ENCODE data around the gene C17orf113. TPM values are rescaled to one million over a fixed set of nuclear protein-coding genes. Genes with fewer than 3 reads are reported as not detected.

Gene C17orf113
- total RNA-seq, 1 experiment from 2014 or later, result not detected

DNA sequence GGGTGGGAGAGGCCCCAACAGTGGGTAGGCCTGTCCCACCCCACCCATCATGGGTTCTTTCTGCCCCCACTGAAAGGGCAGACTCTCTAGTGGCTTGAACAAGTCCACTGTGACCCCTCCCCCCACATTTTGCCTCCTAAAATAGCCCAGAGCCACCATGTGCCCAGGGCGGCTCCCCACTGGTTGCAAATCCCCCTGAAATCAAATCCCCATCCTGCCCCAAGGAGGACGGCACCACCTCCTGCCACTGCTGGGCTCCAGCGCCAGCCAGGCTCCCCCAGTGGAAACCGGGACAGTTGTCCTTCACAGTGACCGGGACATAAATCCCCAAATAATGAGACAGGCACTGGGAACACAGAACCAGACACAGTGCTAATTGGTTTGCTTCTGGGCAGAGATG, 27.4 kb upstream of the C17orf113 start:
- Histone ChIP-seq H3K9me3 (no peaks in the 10 kb centered on the region), H3K27me3 (no peaks in the 10 kb centered on the region), H3K36me3 (no peaks in the 10 kb centered on the region), H3K4me3 (no peak overlapping the region)
- no peak for DNase-seq

GRCh38 chr17:42076797-42077559, 26.6 kb upstream of the C17orf113 start:
- Histone ChIP-seq H3K27me3 (no peaks in the 10 kb centered on the region), H3K9me3 (no peaks in the 10 kb centered on the region), H3K4me3 (no peak overlapping the region), H3K36me3 (no peaks in the 10 kb centered on the region)
- DNase-seq, result no peak

DNA sequence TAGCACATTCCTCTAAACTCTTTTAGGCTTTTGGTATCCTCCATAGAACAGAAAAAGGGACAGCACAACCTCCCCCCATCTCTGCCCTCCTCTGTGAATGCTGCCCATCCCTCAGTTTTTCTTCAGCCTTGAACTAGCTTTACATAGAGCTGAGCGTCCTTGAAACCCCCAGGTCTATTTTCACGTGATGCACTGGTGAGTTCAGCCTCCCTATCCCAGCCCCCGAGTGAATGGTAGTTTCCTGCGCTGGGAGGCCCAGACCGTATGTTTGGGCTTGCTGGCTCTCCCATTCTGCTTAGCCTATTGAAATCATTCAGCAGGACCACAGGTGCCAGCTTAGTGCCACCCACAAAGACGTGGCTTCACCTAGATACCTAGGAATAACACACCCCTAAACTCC, 25.4 kb upstream of the C17orf113 start:
- no peaks in the 10 kb centered on the region for H3K27me3 ChIP-seq
- no peaks in the 10 kb centered on the region for H3K36me3 ChIP-seq
- no peaks in the 10 kb centered on the region for H3K9me3 ChIP-seq
- DNase-seq, result no peak
- no peak overlapping the region for H3K4me3 ChIP-seq

- H3K27me3 ChIP-seq, result no peaks in the 10 kb centered on the region
Measured at GRCh38 chr17:42072323-42073187, 22.2 kb upstream of the C17orf113 start.

DNA sequence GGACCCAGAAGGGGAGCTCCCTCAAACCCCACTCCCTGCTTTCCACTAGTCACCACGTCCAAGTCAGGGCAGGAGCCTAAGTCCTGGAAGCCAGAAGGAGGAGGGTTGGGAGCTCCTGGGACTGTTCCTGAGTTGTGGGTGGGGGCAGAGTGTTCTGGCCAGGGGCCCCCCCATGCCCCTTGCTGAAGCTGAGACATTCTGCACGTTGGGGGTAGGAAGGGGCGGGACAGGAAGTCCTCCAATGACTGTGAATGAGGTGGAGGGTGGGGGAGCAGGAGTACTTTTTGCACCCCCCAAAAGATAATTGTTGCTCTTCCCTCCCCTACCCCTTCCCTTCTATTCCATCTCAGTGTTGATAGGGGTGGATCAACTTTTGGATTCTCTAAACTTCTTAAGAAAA, 21.4 kb upstream of the C17orf113 start:
- Histone ChIP-seq H3K27me3 (no peaks in the 10 kb centered on the region), H3K4me3 (no peak overlapping the region), H3K9me3 (no peaks in the 10 kb centered on the region), H3K36me3 (no peaks in the 10 kb centered on the region)
- DNase-seq, result no peak

More at GRCh38 chr17:42072323-42073187, 22.2 kb upstream of the C17orf113 start:
- Histone ChIP-seq H3K9me3 (no peaks in the 10 kb centered on the region), H3K4me3 (no peak overlapping the region), H3K36me3 (no peaks in the 10 kb centered on the region)
- no peak for DNase-seq

GRCh38 chr17:42068979-42069378, 18.6 kb upstream of the C17orf113 start:
- Histone ChIP-seq H3K4me3 (no peak overlapping the region), H3K36me3 (no peaks in the 10 kb centered on the region), H3K9me3 (no peaks in the 10 kb centered on the region), H3K27me3 (no peaks in the 10 kb centered on the region)
- no peak for DNase-seq

GRCh38 chr17:42067371-42068091, 17.1 kb upstream of the C17orf113 start:
- no peaks in the 10 kb centered on the region for H3K9me3 ChIP-seq
- H3K27me3 ChIP-seq, result no peaks in the 10 kb centered on the region
- no peak overlapping the region for H3K4me3 ChIP-seq
- no peaks in the 10 kb centered on the region for H3K36me3 ChIP-seq
- peak; percentile 34 for DNase-seq

GRCh38 chr17:42065201-42065600, 14.8 kb upstream of the C17orf113 start:
- H3K27me3 ChIP-seq, result no peaks in the 10 kb centered on the region
- H3K9me3 ChIP-seq, result no peaks in the 10 kb centered on the region
- no peak for DNase-seq
- no peaks in the 10 kb centered on the region for H3K36me3 ChIP-seq
- no peak overlapping the region for H3K4me3 ChIP-seq

GRCh38 chr17:42062681-42063080, 12.3 kb upstream of the C17orf113 start:
- Histone ChIP-seq H3K9me3 (no peaks in the 10 kb centered on the region), H3K36me3 (no peaks in the 10 kb centered on the region), H3K27me3 (no peaks in the 10 kb centered on the region), H3K4me3 (no peak overlapping the region)
- no peak for DNase-seq

GRCh38 chr17:42061646-42062487, 11.5 kb upstream of the C17orf113 start:
- no peak for DNase-seq
- Histone ChIP-seq H3K27me3 (no peaks in the 10 kb centered on the region), H3K36me3 (no peaks in the 10 kb centered on the region), H3K4me3 (no peak overlapping the region), H3K9me3 (no peaks in the 10 kb centered on the region)

DNA sequence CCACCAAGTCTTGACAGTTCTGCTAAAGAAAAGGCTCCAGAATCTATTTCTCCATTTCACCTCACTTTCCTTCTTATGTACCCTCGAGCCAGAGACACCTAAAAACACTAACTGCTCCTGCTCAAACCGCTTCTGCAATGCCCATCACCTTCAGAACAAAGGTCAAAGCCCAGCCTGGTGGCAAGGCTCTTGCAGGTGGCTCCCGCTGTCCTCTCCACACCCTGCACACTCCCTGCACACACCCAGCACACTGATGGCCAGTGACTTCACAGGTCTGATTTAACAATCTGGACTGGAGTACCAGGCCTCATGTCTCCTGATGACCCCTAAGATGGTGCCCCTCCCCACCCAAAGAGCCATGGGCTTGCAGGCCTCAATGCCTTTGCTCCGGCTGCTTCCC, 9.8 kb upstream of the C17orf113 start:
- no peak for DNase-seq
- H3K27me3 ChIP-seq, result no peaks in the 10 kb centered on the region
- H3K9me3 ChIP-seq, result no peaks in the 10 kb centered on the region
- H3K36me3 ChIP-seq, result no peaks in the 10 kb centered on the region
- H3K4me3 ChIP-seq, result no peak overlapping the region

DNA sequence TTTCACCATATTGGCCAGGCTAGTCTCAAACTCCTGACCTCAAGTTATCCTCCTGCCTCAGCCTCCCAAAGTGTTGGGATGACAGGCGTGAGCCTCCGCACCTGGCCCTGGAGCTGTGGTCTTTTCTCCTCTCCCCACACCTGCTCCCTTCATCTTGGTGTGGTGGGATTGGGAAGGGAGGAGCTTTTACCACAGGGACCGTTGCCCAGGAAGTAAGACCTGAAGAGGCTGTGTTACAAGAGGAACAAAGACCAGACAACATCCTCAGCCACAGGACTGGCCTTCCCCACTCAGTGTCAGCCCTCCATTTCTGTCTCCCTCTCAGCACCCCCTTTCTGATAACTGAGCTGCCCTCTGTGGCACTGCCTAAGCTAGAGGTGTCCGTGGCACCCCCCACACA, 9.4 kb upstream of the C17orf113 start:
- Histone ChIP-seq H3K9me3 (no peaks in the 10 kb centered on the region), H3K36me3 (no peaks in the 10 kb centered on the region), H3K4me3 (no peak overlapping the region), H3K27me3 (no peaks in the 10 kb centered on the region)
- DNase-seq, result no peak

DNA sequence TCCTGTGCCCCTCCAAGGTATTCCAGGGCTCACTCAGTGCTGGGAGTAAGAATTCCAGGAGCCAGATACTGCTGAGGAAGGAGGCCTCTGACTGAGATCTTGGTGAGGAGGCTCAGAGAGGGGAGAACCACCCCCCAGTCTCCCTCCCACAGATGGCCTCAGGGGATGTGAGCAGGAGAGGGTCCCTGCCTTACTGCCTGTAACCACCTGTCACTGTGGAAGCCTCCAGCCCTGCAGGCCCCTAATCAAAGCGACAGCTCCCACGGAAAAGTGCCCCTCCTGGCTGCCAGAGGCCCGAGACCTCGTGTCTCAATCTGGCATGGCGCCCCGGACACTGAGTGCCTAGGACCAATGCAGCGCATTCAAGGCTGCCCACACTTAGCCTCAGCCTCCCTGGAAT, 7.7 kb upstream of the C17orf113 start:
- Histone ChIP-seq H3K9me3 (no peaks in the 10 kb centered on the region), H3K4me3 (no peak overlapping the region), H3K27me3 (peaks cover 6% of the 10 kb centered on the region; the same call in 1 of the 2 replicates), H3K36me3 (no peaks in the 10 kb centered on the region)
- no peak for DNase-seq

GRCh38 chr17:42056635-42057034, 6.2 kb upstream of the C17orf113 start:
- no peaks in the 10 kb centered on the region for H3K36me3 ChIP-seq
- H3K4me3 ChIP-seq, result no peak overlapping the region
- peaks cover 6% of the 10 kb centered on the region for H3K27me3 ChIP-seq
- H3K9me3 ChIP-seq, result no peaks in the 10 kb centered on the region
- no peak for DNase-seq

DNA sequence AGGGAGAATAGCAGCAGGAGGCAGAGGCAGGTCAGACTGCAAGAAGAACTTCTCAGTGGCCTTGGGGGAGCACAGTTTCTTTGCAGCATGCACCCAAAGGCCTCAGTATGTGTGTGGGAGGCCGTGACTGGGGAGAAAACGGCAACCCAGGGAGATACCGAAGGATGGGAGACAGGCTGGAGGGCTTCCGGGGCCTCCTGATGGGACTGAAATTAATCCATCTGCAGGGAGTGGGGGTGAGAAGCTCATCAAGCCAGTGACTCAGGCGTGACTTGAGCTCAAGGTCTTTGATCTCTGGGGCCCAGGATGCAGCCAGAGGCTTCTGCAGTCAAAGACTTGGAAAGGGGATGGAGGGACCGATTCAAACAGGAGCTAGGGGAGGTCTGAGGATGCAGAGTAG, 5.1 kb upstream of the C17orf113 start:
- no peaks in the 10 kb centered on the region for H3K36me3 ChIP-seq
- peaks cover 6% of the 10 kb centered on the region for H3K27me3 ChIP-seq
- no peak overlapping the region for H3K4me3 ChIP-seq
- H3K9me3 ChIP-seq, result no peaks in the 10 kb centered on the region
- no peak for DNase-seq

DNA sequence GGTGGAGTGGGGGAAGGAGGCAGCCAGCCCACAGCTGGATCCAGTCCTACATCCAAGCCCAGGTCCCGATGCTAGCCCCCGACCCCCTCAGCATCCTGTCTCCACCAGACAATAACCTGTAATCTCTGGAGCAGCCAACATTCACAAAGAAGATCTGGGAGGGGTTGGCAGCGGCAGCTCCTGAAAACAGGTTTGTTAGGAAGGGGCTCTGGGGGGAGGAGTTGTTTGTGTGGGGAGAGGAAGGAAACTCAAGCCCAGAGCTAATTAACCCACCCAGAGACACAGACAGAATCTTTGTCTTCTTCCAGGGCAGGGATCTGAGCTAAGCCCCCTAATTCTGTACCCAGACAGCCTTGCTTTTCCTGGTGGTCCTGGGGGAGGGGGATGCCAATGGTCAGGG, 4.6 kb upstream of the C17orf113 start:
- DNase-seq, result no peak
- Histone ChIP-seq H3K36me3 (no peaks in the 10 kb centered on the region), H3K4me3 (no peak overlapping the region), H3K27me3 (peaks cover 8% of the 10 kb centered on the region), H3K9me3 (no peaks in the 10 kb centered on the region)
